ENCODE measurements around the gene TAF8. TPM values are rescaled to one million over a fixed set of nuclear protein-coding genes. Genes with fewer than 3 reads are reported as not detected.
A peak's percentile ranks its signal among the peaks of the same experiment; 100 is the strongest.

Gene TAF8
- total RNA-seq, 2 experiments from 2014 or later, result 30.1 to 34.7 TPM

DNA sequence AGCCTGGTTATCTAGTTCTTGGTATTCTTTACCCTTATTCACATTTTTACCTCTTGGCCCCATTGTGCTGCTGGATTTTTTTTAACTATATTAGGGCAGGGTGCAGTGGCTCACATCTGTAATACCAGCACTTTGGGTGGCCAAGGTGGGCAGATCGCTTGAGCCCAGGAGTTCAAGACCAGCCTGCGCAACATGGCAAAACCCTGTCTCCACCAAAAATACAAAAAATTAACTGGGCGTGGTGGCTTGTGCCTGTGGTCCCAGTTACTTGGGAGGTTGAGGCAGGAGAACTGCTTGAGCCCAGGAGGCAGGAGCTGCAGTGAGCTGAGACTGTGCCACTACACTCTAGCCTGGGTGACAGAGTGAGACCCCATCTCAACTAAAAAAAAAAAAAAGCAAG lies 12.2 kb upstream of the TAF8 start:
- H3K36me3 ChIP-seq (ENCODE audit: insufficient read depth, low read length), result peaks cover 42% of the 10 kb centered on the region
- Mint-ChIP-seq H3K36me3 (ENCODE audit: low read depth) (peaks cover 66% of the 10 kb centered on the region), H3K27me3 (no peaks in the 10 kb centered on the region), H3K27ac (peak overlapping the region; percentile 89), H3K4me3 (peak overlapping the region; percentile 48), H3K9me3 (no peaks in the 10 kb centered on the region), H3K4me1 (ENCODE audit: low read depth) (peaks cover 70% of the 10 kb centered on the region)
- no peaks in the 10 kb centered on the region for H3K27me3 ChIP-seq (ENCODE audit: control insufficient read depth in 1 of 2, insufficient read depth in 2 of 2, low read length in 2 of 2)
- no peak for DNase-seq
- intact Hi-C loops (cut with DNase I, micrococcal nuclease), result loop anchor here in 1 of 2 experiments (2.0 kb wide), 1 partner anchor 15 kb away; no protein-coding TSS in a partner anchor
- ATAC-seq (ENCODE audit: poor library complexity), result no peak
- no peak overlapping the region for H3K4me3 ChIP-seq (ENCODE audit: low read length)
- H3K4me1 ChIP-seq (ENCODE audit: insufficient read depth, low read length), result peaks cover 98% of the 10 kb centered on the region
- ChIA-PET CTCF (interaction anchor here (0.6 kb wide), 1 partner anchor 117 kb away, joined by 3 read pairs; the partner anchor contains the start of genes BYSL and MED20), POLR2A (interaction anchor here (1.4 to 4.5 kb wide), 3 partner anchors 12 to 96 kb away, joined by 6 to 55 read pairs (median 8); partner anchors contain the start of genes CCND3 and TAF8)
- H3K27ac ChIP-seq (ENCODE audit: low read depth in 1 of 2, low read length in 2 of 2), result peak overlapping the region; percentile 35 to 60
- TF ChIP-seq, protein P1, sequence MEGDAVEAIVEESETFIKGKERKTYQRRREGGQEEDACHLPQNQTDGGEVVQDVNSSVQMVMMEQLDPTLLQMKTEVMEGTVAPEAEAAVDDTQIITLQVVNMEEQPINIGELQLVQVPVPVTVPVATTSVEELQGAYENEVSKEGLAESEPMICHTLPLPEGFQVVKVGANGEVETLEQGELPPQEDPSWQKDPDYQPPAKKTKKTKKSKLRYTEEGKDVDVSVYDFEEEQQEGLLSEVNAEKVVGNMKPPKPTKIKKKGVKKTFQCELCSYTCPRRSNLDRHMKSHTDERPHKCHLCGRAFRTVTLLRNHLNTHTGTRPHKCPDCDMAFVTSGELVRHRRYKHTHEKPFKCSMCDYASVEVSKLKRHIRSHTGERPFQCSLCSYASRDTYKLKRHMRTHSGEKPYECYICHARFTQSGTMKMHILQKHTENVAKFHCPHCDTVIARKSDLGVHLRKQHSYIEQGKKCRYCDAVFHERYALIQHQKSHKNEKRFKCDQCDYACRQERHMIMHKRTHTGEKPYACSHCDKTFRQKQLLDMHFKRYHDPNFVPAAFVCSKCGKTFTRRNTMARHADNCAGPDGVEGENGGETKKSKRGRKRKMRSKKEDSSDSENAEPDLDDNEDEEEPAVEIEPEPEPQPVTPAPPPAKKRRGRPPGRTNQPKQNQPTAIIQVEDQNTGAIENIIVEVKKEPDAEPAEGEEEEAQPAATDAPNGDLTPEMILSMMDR (IDR thresholded peaks at IDR 0.05), result no peak
- no peaks in the 10 kb centered on the region for H3K9me3 ChIP-seq (ENCODE audit: control insufficient read depth in 1 of 2, insufficient read depth in 1 of 2, low read length in 2 of 2)

DNA sequence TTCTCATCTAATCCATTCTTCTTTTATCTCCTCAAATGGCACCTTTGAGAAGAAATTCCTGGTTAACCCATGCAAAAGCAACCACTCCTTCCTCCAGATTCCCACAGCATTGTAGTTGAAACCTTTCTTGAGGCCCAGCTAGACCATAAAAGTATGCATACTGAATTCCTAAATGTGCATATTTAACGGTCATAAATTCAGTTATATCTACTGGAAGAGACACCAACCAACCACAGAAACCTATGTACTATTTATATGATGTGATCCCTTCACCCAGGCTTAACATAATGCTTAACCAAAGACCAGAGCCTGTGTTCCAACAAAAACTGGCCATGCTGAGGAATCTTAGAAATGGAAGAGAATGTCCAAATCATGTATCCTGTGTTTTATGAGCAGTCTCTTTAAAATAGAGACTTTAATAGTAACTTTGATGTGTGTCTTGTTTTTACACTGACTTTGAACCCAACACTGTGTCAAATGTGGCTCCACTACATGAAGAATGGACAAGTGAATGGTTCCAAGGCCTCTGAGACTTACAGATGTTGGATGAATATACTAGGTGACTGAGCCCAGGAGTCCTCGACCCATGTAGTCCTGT lies 11.4 kb upstream of the TAF8 start:
- no peaks in the 10 kb centered on the region for H3K9me3 Mint-ChIP-seq
- H3K4me1 ChIP-seq (ENCODE audit: insufficient read depth, low read length), result peaks cover 98% of the 10 kb centered on the region
- ATAC-seq (ENCODE audit: poor library complexity) (no peak), DNase-seq (no peak)
- H3K27me3 ChIP-seq (ENCODE audit: control insufficient read depth in 1 of 2, insufficient read depth in 2 of 2, low read length in 2 of 2), result no peaks in the 10 kb centered on the region
- peak overlapping the region; percentile 60 to 61 for H3K27ac ChIP-seq (ENCODE audit: low read depth in 1 of 2, low read length in 2 of 2)
- peak overlapping the region; percentile 49 for H3K4me3 ChIP-seq (ENCODE audit: low read length)
- H3K36me3 Mint-ChIP-seq (ENCODE audit: low read depth), result peaks cover 66% of the 10 kb centered on the region
- intact Hi-C loops (cut with DNase I, micrococcal nuclease), result loop anchor here in 1 of 2 experiments (2.0 kb wide), 1 partner anchor 16 kb away; no protein-coding TSS in a partner anchor
- peaks cover 39% of the 10 kb centered on the region for H3K36me3 ChIP-seq (ENCODE audit: insufficient read depth, low read length)
- peak overlapping the region; percentile 88 for H3K4me3 Mint-ChIP-seq
- peak overlapping the region; percentile 89 for H3K27ac Mint-ChIP-seq
- H3K27me3 Mint-ChIP-seq, result no peaks in the 10 kb centered on the region
- TF ChIP-seq, protein P1 (IDR thresholded peaks at IDR 0.05), result no peak
- ChIA-PET CTCF (interaction anchor here (0.6 to 2.1 kb wide), 11 partner anchors 10 to 252 kb away, joined by 3 to 13 read pairs (median 4); partner anchors contain the start of genes BYSL, CCND3, MED20 and TAF8), POLR2A (interaction anchor here (0.6 to 13.5 kb wide), 14 partner anchors 11 to 144 kb away, joined by 3 to 168 read pairs (median 7); partner anchors contain the start of genes BYSL, CCND3, MED20 and TAF8)
- no peaks in the 10 kb centered on the region for H3K9me3 ChIP-seq (ENCODE audit: control insufficient read depth in 1 of 2, insufficient read depth in 1 of 2, low read length in 2 of 2)
- H3K4me1 Mint-ChIP-seq (ENCODE audit: low read depth), result peaks cover 75% of the 10 kb centered on the region

DNA sequence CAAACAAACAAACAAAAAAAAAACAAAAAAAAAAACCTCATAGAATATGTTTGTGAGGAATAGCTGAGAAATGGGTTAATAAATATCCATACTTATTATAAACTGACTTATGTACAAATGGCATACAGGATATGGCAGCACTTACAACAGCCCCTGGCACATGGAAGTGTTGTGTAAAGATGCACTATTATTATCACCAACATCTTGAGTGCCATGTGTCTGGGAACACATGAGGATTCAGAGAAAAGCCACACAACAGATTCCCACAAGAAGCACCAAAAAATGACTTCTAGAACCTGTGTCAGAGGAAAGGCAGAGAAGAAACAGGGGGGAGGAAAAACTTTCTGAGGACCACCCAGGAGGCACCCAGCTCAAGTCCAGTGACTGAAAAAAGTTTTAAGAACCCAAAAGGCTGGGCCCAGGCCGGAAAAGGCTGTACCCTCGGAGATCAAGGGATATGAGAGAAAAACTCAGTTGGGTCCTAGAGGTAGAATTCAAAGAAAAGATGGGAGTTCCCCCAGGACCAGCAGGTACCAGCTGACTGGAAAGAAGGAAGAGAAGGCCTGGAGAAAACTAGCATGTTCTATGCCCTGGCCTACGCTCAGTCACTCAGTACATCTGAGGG lies 9.4 kb upstream of the TAF8 start:
- peak overlapping the region; percentile 86 for H3K4me3 Mint-ChIP-seq
- H3K9me3 Mint-ChIP-seq, result no peaks in the 10 kb centered on the region
- intact Hi-C loops (cut with DNase I, micrococcal nuclease), result loop anchor here in 1 of 2 experiments (5.0 to 10.0 kb wide), 2 partner anchors 34 to 174 kb away; partner anchors contain the start of gene MRPS10
- H3K27ac Mint-ChIP-seq, result peak overlapping the region; percentile 89
- ChIA-PET CTCF (interaction anchor here (0.7 to 2.1 kb wide), 8 partner anchors 8 to 254 kb away, joined by 3 to 12 read pairs (median 6); partner anchors contain the start of genes BYSL, CCND3, MED20 and TAF8), POLR2A (interaction anchor here (0.6 to 13.5 kb wide), 10 partner anchors 9 to 254 kb away, joined by 3 to 168 read pairs (median 9); partner anchors contain the start of genes BYSL, CCND3, MED20 and TAF8)
- DNase-seq (no peak), ATAC-seq (ENCODE audit: poor library complexity) (no peak)
- Histone ChIP-seq H3K4me1 (ENCODE audit: insufficient read depth, low read length) (peaks cover 98% of the 10 kb centered on the region), H3K27ac (ENCODE audit: low read depth in 1 of 2, low read length in 2 of 2) (peak overlapping the region; percentile 25 to 57), H3K36me3 (ENCODE audit: insufficient read depth, low read length) (peaks cover 39% of the 10 kb centered on the region), H3K4me3 (ENCODE audit: low read length) (peak overlapping the region; percentile 32), H3K9me3 (ENCODE audit: control insufficient read depth in 1 of 2, insufficient read depth in 1 of 2, low read length in 2 of 2) (no peaks in the 10 kb centered on the region), H3K27me3 (ENCODE audit: control insufficient read depth in 1 of 2, insufficient read depth in 2 of 2, low read length in 2 of 2) (no peaks in the 10 kb centered on the region)
- peaks cover 72% of the 10 kb centered on the region for H3K36me3 Mint-ChIP-seq (ENCODE audit: low read depth)
- H3K27me3 Mint-ChIP-seq, result no peaks in the 10 kb centered on the region
- peaks cover 82% of the 10 kb centered on the region for H3K4me1 Mint-ChIP-seq (ENCODE audit: low read depth)
- TF ChIP-seq, protein P1 (IDR thresholded peaks at IDR 0.05), result no peak
